ENCODE data around the gene SH2B2.
"Not testable (repeated sequence)": the region's sequence is repeated elsewhere in the genome, so short reads cannot be mapped to it uniquely, and the experiment has no call there.

GRCh38 chr7:102370038-102370437, 83.4 kb downstream of the SH2B2 start:
- not testable (repeated sequence) for TF ChIP-seq EZH2phosphoT487 (IDR thresholded peaks at IDR 0.05; ENCODE audit: insufficient read depth, low read depth); EZH2 (IDR thresholded peaks at IDR 0.05; ENCODE audit: insufficient read depth, poor library complexity, severe bottlenecking)
